RCC 7860 (cell line): ENCODE data around the gene LARP4B.

Experiments
- DNase-seq: peaks from one replicate; pipeline ENCODE4 v3.0.0-alpha.2; 2015; ENCODE audit warnings: low spot score
- FAIRE-seq: peaks from 2 replicates; lab custom pipeline; 2012; peaks lifted over from hg19 to GRCh38; lab: Jason Lieb, UNC

LARP4B gene

DNA sequence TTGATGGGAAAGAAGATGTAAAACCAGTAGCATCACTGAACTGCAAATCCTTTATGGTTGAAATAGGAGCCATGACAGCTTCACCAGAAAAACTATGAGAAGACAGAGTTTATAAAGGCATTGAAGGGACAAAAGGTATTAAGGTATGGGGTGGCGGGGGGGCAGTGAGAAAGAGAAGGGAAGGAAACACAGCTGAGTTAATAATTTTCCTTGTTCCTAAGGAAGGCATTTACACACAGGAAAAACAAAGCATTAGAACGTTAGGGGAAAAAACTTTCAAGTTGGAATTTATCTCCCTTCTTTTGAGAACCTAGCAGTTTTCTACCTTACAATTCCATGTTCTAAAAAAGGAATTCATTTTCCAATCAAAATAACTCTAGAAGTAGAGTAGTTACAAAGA is 4.4 kb downstream of the LARP4B start:
- no peak for DNase-seq
- no peak for FAIRE-seq

DNA sequence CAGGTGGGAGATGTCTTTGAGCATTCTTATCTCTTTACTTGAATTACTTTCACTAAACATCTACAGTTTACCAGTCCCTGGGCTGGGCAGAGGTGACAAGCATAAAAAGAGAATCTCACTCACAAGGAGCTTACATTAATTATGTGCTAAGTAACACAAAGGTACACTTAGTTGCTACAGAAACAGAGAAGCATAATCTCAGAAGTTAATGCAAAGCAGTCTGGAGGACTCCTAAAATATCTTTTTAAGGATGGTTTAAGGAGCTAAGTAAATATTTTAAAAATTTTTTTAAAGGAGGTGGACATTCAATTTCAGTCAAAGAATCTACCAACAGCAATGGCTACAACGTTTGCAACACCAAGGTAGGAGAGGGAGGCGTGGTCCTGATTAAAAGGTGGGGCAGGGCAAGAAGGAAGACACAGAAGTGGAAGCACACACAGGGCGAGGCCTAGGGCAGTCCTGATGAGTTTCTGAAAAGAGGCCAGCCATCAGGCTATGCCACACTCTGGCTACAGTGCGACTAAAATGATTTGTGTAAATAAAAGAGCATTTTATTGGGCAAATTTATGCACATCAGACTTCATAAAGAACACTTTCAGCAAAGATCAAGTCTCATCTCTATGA is 5.3 kb downstream of the LARP4B start:
- DNase-seq (no peak), FAIRE-seq (no peak)

GRCh38 chr10:924524-924859 is 7.0 kb downstream of the LARP4B start:
- no peak for DNase-seq
- FAIRE-seq = no peak

- FAIRE-seq (no peak), DNase-seq (no peak)
These were observed 7.5 kb downstream of the LARP4B start for GRCh38 chr10:923844-924523.

- FAIRE-seq = peak; percentile 85
These were observed 9.8 kb downstream of the LARP4B start for GRCh38 chr10:921471-922414.

DNA sequence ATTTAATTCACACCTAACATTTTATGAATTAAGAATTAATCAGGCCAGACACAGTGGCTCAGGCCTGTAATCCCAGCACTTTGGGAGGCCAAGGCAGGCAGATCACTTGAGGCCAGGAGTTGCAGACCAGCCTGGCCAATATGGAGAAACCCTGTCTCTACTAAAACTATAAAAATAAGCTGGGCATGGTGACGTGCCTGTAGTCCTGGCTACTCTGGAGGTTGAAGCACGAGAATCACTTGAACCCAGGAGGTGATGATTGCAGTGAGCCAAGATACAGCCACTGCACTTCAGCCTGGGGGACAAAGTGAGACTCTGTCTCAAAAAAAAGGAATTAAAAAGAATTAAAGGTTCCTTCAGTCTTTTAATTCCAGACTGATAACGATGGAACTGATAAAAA is 11.1 kb downstream of the LARP4B start:
- no peak for DNase-seq
- FAIRE-seq = no peak

More at GRCh38 chr10:921471-922414, 9.8 kb downstream of the LARP4B start:
- DNase-seq = peak; percentile 86

- no peak for FAIRE-seq
- DNase-seq = no peak
These were observed 12.0 kb downstream of the LARP4B start for GRCh38 chr10:919481-919880.

DNA sequence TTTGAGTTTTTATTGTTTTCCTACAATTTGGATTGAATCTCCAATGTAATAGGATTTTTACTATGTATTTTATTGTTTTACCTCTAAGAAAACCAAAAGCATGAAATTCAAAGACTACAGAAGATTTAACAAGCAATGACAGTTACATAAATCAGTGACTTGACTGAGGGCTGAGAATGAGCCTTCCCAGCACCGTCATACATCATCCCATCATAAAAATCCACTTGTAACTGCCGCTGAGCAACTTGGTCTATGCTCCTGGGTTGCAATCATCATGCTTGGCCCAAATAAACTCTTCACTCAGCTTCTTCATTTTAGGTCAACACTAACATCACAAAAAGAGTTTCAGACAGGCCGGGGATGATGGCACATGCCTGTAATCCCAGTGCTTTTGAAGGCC is 13.5 kb downstream of the LARP4B start:
- FAIRE-seq = no peak

DNA sequence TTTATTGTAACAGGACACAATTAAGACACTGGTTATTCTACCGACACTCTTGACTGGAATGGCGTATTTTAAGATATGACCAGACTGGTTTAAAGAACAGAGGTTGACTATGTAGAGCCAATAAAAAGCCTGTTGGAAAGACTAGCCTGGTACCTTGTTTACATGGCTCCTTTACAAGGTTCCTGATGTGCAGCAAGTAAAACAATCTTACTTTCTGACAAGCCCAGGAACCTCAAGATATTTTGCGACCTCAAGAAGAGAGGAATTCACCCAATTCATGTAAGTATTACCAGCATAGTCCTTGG is 14.1 kb downstream of the LARP4B start:
- DNase-seq (no peak), FAIRE-seq (no peak)

More for the DNA sequence above, 13.5 kb downstream of the LARP4B start:
- DNase-seq = no peak

DNA sequence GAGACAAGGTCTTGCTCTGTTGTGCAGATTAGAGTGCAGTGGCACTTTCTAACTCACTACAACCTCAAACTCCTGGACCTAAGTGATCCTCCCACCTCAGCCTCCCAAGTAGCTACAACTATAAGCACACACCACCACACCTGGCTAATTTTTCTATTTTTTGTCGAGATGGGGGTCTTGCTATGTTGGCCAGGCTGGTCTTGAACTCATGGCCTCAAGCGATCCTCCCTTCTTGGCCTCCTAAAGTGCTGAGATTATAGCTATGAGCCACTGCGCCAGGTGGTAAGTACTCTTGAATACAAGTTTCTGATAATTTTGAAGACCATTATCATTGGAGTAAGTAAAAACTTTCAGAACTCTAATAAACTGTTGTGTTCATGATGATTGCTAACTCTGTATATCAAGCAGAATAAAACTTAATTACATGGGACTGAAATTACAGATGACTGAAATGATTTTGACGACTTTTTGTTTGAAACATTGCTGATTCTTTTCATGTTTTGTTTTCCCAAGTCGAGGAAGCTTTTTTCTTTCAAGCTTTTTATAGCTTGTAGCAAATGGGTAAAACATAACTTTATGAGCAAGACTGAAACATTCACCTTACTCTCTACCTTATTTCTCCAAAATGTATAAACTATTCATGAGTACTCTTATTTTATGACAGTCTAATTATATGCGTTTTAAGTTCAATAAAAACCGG is 14.6 kb downstream of the LARP4B start:
- FAIRE-seq (no peak), DNase-seq (no peak)

DNA sequence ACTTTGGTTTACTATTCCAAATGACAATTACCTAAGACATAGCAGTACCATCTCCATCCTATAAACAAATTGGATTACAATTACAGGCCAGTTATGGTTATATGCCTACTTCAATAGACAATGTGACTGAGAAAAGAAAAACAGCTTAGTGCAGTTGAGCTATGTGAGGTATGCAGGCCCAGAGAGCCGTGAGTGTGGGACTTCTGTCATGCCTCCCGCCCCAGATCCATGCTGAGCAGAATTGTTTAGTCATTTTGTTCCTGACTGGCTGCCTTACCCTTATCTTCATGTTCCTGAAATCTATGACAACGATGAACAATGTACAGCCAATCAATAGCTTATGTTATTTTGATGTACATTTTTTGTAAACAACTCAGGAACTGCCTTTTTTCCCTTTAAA is 21.7 kb downstream of the LARP4B start:
- FAIRE-seq (no peak), DNase-seq (no peak)

DNA sequence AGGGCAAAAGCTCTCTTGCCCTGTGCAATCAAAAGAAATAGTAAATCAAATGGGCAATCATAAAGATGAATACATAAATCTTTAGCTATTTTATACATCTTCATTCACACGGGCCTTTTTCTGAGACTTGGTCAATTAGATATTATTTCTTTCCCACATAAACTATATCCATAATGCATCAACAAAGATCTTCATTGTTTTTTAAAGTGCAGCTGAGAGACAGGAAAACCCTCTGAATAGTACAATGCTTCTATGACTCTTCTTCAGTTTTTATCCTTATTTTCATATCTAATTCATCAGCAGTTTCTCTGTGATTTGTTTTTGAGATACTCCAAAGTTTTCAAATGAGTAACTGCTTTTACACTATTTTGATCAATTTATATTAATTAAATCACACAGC is 25.5 kb downstream of the LARP4B start:
- no peak for FAIRE-seq
- no peak for DNase-seq

- FAIRE-seq = no peak
- DNase-seq = no peak
These were observed 26.0 kb downstream of the LARP4B start for GRCh38 chr10:905503-905902.

- DNase-seq (no peak), FAIRE-seq (no peak)
These were observed 27.1 kb downstream of the LARP4B start for GRCh38 chr10:904403-904802.

DNA sequence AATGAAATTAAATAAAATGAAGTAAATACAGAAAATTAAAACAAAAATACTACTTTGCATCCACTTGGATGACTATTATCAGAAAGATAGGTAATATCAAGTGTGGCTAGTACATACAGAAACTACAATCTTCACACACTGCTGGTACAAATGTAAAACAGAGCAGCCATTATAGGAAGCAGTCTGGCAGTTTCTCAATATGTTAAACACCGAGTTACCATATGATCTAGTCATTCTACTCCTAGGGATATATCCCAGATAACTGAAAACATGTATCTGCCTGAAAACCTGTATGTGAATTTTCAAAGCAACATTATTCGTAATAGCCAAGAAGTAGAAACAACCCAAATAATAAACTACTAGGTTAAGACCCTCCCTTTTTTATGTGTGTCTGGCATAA is 33.4 kb downstream of the LARP4B start:
- no peak for FAIRE-seq
- no peak for DNase-seq

GRCh38 chr10:896982-897381 is 34.5 kb downstream of the LARP4B start:
- DNase-seq (no peak), FAIRE-seq (no peak)

DNA sequence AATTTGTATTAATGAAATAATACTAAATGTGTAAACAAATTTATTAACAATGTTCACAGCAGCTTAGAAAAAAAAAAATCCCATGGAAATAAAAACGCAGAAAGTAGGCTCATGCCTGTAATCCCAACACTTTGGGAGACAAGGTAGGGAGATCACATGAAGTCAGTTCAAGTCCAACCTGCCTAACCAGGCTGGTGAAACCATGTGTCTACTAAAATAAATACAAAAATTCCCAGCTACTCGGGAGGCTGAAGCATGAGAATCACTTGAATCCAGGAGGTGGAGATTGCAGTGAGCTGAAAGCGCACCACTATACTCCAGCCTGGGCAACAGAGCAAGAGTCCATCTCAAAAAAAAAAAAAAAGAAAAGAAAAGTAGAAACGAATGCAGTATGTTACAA is 36.2 kb downstream of the LARP4B start:
- DNase-seq (no peak), FAIRE-seq (no peak)

GRCh38 chr10:878895-879294 is 52.6 kb downstream of the LARP4B start:
- FAIRE-seq (no peak), DNase-seq (no peak)

- FAIRE-seq (no peak), DNase-seq (no peak)
These were observed 53.2 kb downstream of the LARP4B start for GRCh38 chr10:878333-878759.

DNA sequence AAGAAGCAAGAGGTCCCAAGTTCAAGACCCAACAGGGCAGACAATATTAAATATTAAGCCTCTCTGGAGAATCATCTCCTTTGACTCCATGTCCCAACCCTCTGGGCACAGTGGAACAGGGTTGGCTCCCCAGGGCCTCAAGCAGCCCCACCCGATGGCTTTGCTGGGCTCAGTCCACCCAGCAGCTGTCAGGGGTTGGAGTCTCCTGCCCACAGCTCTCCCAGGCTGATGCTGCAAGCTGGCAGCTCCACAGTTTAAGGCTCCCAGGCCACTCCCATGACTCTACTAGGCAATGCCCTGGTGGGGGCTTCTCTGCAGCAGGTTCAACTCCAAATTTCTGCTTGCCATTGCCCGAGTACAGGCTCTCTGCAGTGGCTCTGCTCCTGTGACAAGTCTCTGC is 55.1 kb downstream of the LARP4B start:
- no peak for DNase-seq

GRCh38 chr10:873020-873419 is 58.5 kb downstream of the LARP4B start:
- no peak for FAIRE-seq
- DNase-seq = no peak

More for the DNA sequence above, 55.1 kb downstream of the LARP4B start:
- no peak for FAIRE-seq
